Esophagus (tissue), 2 donors: Measurements from ENCODE around the gene PRKAA1. TPM values are rescaled to one million over a fixed set of nuclear protein-coding genes. Genes with fewer than 3 reads are reported as not detected.

Source experiments
- H3K27ac ChIP-seq, 2 donors: one replicate each; pipeline ENCODE4 v1.5.1; 2013; ENCODE audit warnings: low read depth in 2 of 2, mild to moderate bottlenecking in 2 of 2, inconsistent platforms in 1 of 2, low read length in 1 of 2, moderate library complexity in 1 of 2
- H3K27me3 ChIP-seq, 2 donors: one replicate each; pipeline ENCODE4 v1.6.1; 2013; ENCODE audit warnings: low read length in 2 of 2, control low read depth in 1 of 2, mild to moderate bottlenecking in 1 of 2; ENCODE audit not compliant: insufficient read depth in 2 of 2, control insufficient read depth in 1 of 2
- H3K36me3 ChIP-seq, 2 donors: one replicate each; pipeline ENCODE4 v1.6.1; 2013; ENCODE audit warnings: low read length in 1 of 2; ENCODE audit not compliant: control insufficient read depth in 2 of 2, insufficient read depth in 2 of 2
- H3K4me1 ChIP-seq, 2 donors: one replicate each; pipeline ENCODE4 v1.6.1; 2013; ENCODE audit warnings: low read length in 1 of 2; ENCODE audit not compliant: control insufficient read depth in 2 of 2, insufficient read depth in 2 of 2
- H3K4me3 ChIP-seq, 2 donors: one replicate each; pipeline ENCODE4 v1.5.1; 2013; ENCODE audit warnings: low read length in 2 of 2, mild to moderate bottlenecking in 2 of 2, low read depth in 1 of 2, moderate library complexity in 1 of 2
- H3K9me3 ChIP-seq, 2 donors: one replicate each; pipeline ENCODE4 v1.6.1; 2013; ENCODE audit warnings: mild to moderate bottlenecking in 2 of 2, low read depth in 1 of 2, low read length in 1 of 2, moderate library complexity in 1 of 2; ENCODE audit not compliant: control insufficient read depth in 2 of 2, insufficient read depth in 1 of 2
- WGBS, 2 donors: extraction: QIAGEN DNeasy Blood & Tissue Kit; methylation state at CpG; one replicate each; pipeline ENCODE4 v1.1.7; 2013; 5-methylcytosine and 5-hydroxymethylcytosine counted together
- polyA plus RNA-seq, 2 donors: library from polyadenylated mRNA; stranded (reverse); fragments of 200-250 nt; gene quantifications; one replicate each; pipeline ENCODE4 v1.2.3, GENCODE V29; 2013
- donor health status: healthy with polysubstance abuse.
- donor health status: Bipolar disorder and iron deficiency.

The PRKAA1 gene
- polyA plus RNA-seq, 2 donors, result 13.6 to 15.7 TPM

DNA sequence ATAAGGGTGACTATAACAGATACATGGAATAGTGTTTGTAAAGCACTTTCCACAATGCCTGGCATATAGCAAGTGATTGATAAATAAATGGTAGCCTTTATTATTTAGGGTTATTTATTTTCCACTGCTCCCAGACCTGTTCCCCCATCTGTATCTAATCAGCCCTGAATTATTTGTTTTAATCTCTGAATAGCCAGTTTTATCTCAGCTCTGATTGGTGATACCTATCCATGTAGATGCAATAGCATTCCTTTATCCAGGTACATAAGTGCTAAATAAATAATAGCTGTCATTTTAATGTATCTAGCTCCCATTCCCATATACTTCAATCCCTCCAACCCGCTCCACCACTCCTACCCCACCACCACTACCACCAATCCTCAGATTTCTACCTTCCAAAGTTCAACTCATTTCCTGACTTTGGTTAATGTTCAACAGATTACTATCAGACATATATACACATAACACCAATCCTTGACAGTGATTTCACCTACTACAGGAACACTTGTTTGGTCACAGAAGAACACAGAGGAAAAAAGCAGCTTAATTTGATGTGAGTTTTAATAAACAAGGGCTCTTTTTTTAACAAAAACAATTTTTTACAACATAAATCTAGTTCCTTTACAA, 14.0 kb downstream of the PRKAA1 start:
- Histone ChIP-seq H3K9me3 (no peaks in the 10 kb centered on the region), H3K36me3 (no peaks in the 10 kb centered on the region), H3K27ac (no peak overlapping the region), H3K27me3 (no peaks in the 10 kb centered on the region), H3K4me1 (peaks cover 0 to 3% of the 10 kb centered on the region in 2 donors), H3K4me3 (no peak overlapping the region)
- WGBS, 2 donors, result 72 to 93% methylated on average over 1 of the region's 1 CpG

GRCh38 chr5:40781843-40782409, 16.2 kb downstream of the PRKAA1 start:
- H3K27ac ChIP-seq, result no peak overlapping the region
- no peaks in the 10 kb centered on the region for H3K36me3 ChIP-seq
- peaks cover 0 to 3% of the 10 kb centered on the region in 2 donors for H3K4me1 ChIP-seq

GRCh38 chr5:40780858-40781257, 17.3 kb downstream of the PRKAA1 start:
- WGBS, 2 donors, result 90 to 92% methylated on average over 3 of the region's 3 CpGs
- peaks cover 0 to 3% of the 10 kb centered on the region in 2 donors for H3K4me1 ChIP-seq
- H3K27ac ChIP-seq, result no peak overlapping the region
- no peaks in the 10 kb centered on the region for H3K27me3 ChIP-seq
- H3K36me3 ChIP-seq, result no peaks in the 10 kb centered on the region
- no peaks in the 10 kb centered on the region for H3K9me3 ChIP-seq
- no peak overlapping the region for H3K4me3 ChIP-seq

More at GRCh38 chr5:40781843-40782409, 16.2 kb downstream of the PRKAA1 start:
- no peaks in the 10 kb centered on the region for H3K9me3 ChIP-seq
- H3K27me3 ChIP-seq, result no peaks in the 10 kb centered on the region
- H3K4me3 ChIP-seq, result no peak overlapping the region

DNA sequence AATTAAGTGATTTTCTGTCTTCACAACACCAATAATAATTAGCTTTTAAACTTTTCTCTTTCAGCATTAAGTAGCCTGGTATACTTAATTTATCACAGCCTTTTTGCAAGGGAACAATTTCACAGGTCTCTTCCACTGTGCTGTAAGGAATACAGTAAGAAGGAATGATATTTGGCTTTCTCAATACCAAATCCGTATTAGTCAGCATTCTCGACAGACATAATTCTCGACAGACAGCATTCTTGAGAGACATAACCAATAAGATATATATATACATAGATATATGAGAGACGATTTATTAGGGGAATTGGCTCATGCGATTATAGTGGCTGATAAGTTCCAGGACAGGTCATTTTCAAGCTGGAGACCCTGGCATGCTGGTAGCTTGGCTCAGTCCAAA, 18.0 kb downstream of the PRKAA1 start:
- Histone ChIP-seq H3K4me3 (no peak overlapping the region), H3K9me3 (no peaks in the 10 kb centered on the region), H3K36me3 (no peaks in the 10 kb centered on the region), H3K4me1 (peaks cover 0 to 3% of the 10 kb centered on the region in 2 donors), H3K27ac (no peak overlapping the region), H3K27me3 (no peaks in the 10 kb centered on the region)
- 73 to 79% methylated on average over 5 of the region's 5 CpGs for WGBS, 2 donors

DNA sequence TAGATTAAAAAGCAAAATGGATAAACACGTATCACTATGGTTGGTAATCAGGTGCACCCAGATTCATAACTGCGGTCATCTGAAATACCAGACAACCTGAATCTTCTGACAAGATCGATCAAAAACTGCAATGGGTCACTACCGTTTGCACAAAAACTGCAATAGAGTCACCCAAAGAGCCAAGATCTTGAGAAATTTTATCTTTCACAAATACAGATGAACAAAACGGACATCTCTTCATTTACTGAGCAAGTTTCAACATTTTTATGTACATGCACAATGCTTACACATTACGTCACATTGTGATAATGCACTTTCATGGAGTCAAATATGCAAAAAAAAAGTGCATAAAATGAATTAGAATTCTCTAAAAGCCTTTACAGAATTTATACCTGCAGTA, 18.6 kb downstream of the PRKAA1 start:
- 93 to 97% methylated on average over 6 of the region's 6 CpGs for WGBS, 2 donors
- Histone ChIP-seq H3K27me3 (no peaks in the 10 kb centered on the region), H3K4me1 (peaks cover 0 to 3% of the 10 kb centered on the region in 2 donors), H3K9me3 (no peaks in the 10 kb centered on the region), H3K27ac (no peak overlapping the region), H3K4me3 (no peak overlapping the region), H3K36me3 (no peaks in the 10 kb centered on the region)

DNA sequence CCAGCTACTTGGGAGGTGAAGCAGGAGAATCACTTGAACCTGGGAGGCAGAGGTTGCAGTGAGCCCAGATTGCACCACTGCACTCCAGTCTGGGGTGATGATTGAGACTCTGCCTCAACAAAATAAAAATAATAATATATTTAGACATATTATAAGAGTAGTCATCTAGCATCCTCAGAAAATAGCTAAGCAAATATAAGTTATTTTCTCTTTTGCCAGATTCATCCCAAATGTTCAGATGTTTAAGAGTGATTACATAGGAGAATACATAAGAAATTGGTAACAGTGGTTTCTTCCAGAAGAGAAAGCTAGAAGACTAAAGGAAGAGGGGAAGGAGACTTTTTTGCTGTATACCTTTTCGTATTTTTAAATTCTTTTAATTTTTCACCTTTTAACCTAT, 20.0 kb downstream of the PRKAA1 start:
- WGBS, 2 donors, result 93 to 98% methylated on average over 1 of the region's 1 CpG
- Histone ChIP-seq H3K4me1 (peaks cover 0 to 3% of the 10 kb centered on the region in 2 donors), H3K36me3 (no peaks in the 10 kb centered on the region), H3K4me3 (no peak overlapping the region), H3K27ac (no peak overlapping the region), H3K27me3 (no peaks in the 10 kb centered on the region), H3K9me3 (no peaks in the 10 kb centered on the region)

DNA sequence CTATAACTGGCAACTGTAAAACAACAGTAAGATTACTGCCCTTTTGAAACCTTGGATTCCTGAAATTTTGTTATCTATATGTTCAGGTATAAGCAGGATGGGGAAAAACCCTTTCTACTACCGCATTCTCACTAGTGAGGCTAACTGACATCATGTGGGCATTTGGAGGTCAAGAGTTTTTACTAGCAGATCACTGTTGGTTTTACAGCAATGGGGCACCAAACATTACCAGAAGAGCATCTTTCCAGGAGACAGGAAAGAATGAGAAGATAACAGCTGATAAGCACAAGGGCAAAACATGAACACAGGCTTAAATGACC, 21.6 kb downstream of the PRKAA1 start:
- peaks cover 0 to 3% of the 10 kb centered on the region in 2 donors for H3K4me1 ChIP-seq
- H3K36me3 ChIP-seq, result peaks cover 0 to 2% of the 10 kb centered on the region in 2 donors
- no peak overlapping the region for H3K4me3 ChIP-seq
- no peaks in the 10 kb centered on the region for H3K9me3 ChIP-seq
- H3K27ac ChIP-seq, result no peak overlapping the region
- H3K27me3 ChIP-seq, result no peaks in the 10 kb centered on the region
- WGBS, 2 donors, result 86 to 88% methylated on average over 1 of the region's 1 CpG

DNA sequence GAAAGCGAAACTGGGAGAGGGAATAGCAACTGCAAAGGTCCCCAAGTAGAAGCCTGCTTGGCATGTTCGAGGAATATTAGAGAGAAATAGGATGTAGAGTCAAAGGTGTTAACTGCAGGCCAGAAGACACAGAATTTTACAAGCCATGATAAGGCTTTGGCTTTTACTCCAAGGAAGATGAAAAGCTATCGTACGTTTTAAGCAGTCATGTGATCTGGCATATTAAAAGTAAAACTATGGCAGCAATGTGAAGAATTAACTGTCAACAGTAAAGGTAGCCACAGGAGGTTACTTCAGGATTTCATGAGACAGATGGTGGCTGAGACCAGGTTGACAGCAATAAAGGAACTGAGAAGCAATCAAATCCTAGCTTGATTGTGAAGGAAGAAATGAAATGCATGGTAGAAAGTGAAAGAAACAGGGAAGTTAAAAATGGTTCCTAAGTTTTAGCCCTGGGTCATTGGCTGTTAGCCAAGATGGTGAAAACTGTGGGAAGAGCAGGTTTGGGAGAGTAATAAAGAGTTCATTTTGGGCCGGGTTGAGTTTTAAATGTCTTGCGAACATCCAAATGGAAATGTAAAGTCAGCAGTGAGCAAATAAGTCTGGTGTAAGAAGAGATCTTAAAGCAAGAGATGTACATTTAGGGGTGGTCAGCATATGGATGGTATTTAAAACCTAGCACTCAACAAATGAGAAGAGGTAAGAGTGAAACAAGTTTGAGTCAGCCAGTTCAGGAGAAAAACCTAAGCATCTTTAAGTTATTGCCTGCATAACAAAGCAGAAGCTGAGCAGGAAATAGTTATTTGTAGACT, 22.1 kb downstream of the PRKAA1 start:
- 60 to 62% methylated on average over 6 of the region's 6 CpGs for WGBS, 2 donors
- Histone ChIP-seq H3K36me3 (peaks cover 0 to 5% of the 10 kb centered on the region in 2 donors), H3K27me3 (no peaks in the 10 kb centered on the region), H3K4me1 (peaks cover 0 to 3% of the 10 kb centered on the region in 2 donors), H3K4me3 (no peak overlapping the region), H3K9me3 (no peaks in the 10 kb centered on the region), H3K27ac (no peak overlapping the region)

- Histone ChIP-seq H3K4me1 (no peaks in the 10 kb centered on the region), H3K36me3 (peaks cover 0 to 5% of the 10 kb centered on the region in 2 donors), H3K9me3 (no peaks in the 10 kb centered on the region), H3K27me3 (no peaks in the 10 kb centered on the region), H3K4me3 (no peak overlapping the region), H3K27ac (no peak overlapping the region)
- WGBS, 2 donors, result 63 to 82% methylated on average over 4 of the region's 4 CpGs
Observed at GRCh38 chr5:40775085-40775845, 22.9 kb downstream of the PRKAA1 start.
